ENCODE results near the gene TSACC.

The TSACC gene

GRCh38 chr1:156338180-156338976, at the start of gene TSACC, which contains the start of gene CCT3:
Gene TSACC (plus strand): TSS chr1:156338526. CDS start chr1:156339758, 1,232 bp downstream.
Gene CCT3 (minus strand): TSS chr1:156338292. CDS start chr1:156338184, 108 bp downstream.
- H3K36me3 Mint-ChIP-seq (ENCODE audit: low read depth): peaks cover 27% of the 10 kb centered on the region
- H3K9me3 Mint-ChIP-seq: no peaks in the 10 kb centered on the region
- peak within 1 kb of the TSS; percentile 96 for H3K27ac Mint-ChIP-seq
- DNase-seq: peak; percentile 99
- H3K4me3 Mint-ChIP-seq: peak within 1 kb of the TSS; percentile 100
- no peaks in the 10 kb centered on the region for H3K27me3 Mint-ChIP-seq (ENCODE audit: low read depth, poor library complexity)
- H3K4me1 Mint-ChIP-seq: peaks cover 30% of the 10 kb centered on the region
- TF ChIP-seq, protein P1, sequence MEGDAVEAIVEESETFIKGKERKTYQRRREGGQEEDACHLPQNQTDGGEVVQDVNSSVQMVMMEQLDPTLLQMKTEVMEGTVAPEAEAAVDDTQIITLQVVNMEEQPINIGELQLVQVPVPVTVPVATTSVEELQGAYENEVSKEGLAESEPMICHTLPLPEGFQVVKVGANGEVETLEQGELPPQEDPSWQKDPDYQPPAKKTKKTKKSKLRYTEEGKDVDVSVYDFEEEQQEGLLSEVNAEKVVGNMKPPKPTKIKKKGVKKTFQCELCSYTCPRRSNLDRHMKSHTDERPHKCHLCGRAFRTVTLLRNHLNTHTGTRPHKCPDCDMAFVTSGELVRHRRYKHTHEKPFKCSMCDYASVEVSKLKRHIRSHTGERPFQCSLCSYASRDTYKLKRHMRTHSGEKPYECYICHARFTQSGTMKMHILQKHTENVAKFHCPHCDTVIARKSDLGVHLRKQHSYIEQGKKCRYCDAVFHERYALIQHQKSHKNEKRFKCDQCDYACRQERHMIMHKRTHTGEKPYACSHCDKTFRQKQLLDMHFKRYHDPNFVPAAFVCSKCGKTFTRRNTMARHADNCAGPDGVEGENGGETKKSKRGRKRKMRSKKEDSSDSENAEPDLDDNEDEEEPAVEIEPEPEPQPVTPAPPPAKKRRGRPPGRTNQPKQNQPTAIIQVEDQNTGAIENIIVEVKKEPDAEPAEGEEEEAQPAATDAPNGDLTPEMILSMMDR (IDR thresholded peaks at IDR 0.05): no peak

GRCh38 chr1:156289857-156290256, 48.5 kb upstream of the TSACC start:
- H3K27ac Mint-ChIP-seq: no peak overlapping the region
- no peak for DNase-seq
- no peak overlapping the region for H3K4me3 Mint-ChIP-seq
- H3K9me3 Mint-ChIP-seq: no peaks in the 10 kb centered on the region
- H3K4me1 Mint-ChIP-seq: peaks cover 22% of the 10 kb centered on the region
- H3K27me3 Mint-ChIP-seq (ENCODE audit: low read depth, poor library complexity): no peaks in the 10 kb centered on the region
- H3K36me3 Mint-ChIP-seq (ENCODE audit: low read depth): peaks cover 15% of the 10 kb centered on the region
- TF ChIP-seq, protein P1 (IDR thresholded peaks at IDR 0.05): no peak

DNA sequence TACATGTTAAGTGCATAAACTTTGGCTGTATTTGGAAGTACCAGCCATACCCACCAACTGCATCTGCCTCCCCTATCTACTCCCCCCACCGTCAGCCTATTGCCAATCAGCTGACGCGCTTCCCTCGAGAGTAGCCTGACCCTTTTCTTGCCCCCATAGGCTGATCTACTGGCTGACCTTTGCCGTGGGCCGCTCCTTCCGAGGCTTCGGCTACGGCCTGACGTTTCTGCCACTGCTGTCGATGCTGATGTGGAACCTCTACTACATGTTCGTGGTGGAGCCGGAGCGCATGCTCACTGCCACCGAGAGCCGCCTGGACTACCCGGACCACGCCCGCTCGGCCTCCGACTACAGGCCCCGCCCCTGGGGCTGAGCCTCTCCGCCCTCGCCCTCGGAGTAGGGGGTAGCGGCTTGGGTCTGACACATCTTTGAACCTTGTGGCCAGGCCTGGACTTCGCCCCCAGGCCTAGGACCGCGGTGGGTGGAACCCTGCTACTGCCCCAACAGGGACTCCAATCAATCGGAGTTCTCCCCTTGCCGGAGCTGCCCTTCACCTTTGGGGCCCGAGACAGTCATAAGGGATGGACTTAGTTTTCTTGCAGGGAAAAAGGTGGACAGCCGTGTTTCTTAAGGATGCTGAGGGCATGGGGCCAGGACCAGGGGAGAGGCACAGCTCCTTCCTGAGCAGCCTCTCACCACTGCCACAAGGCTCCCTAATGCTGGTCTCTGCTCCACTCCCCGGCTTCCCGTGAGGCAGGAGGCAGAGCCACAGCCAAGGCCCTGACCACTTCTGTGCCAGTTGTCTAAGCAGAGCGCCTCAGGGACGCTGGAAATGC, 46.9 kb upstream of the TSACC start:
- H3K36me3 Mint-ChIP-seq (ENCODE audit: low read depth): peaks cover 15% of the 10 kb centered on the region
- H3K27ac Mint-ChIP-seq: peak overlapping the region; percentile 97
- peak overlapping the region; percentile 87 for H3K4me3 Mint-ChIP-seq
- peaks cover 28% of the 10 kb centered on the region for H3K4me1 Mint-ChIP-seq
- DNase-seq: peak; percentile 93
- H3K27me3 Mint-ChIP-seq (ENCODE audit: low read depth, poor library complexity): no peaks in the 10 kb centered on the region
- TF ChIP-seq, protein P1 (IDR thresholded peaks at IDR 0.05): no peak
- no peaks in the 10 kb centered on the region for H3K9me3 Mint-ChIP-seq

- Mint-ChIP-seq H3K36me3 (ENCODE audit: low read depth) (peaks cover 15% of the 10 kb centered on the region), H3K27me3 (ENCODE audit: low read depth, poor library complexity) (peaks cover 2% of the 10 kb centered on the region), H3K4me3 (no peak overlapping the region), H3K9me3 (no peaks in the 10 kb centered on the region), H3K27ac (peak overlapping the region; percentile 95), H3K4me1 (peaks cover 28% of the 10 kb centered on the region)
- no peak for DNase-seq
- TF ChIP-seq, protein P1 (IDR thresholded peaks at IDR 0.05): no peak
Observed at GRCh38 chr1:156293098-156293434, 45.3 kb upstream of the TSACC start.

DNA sequence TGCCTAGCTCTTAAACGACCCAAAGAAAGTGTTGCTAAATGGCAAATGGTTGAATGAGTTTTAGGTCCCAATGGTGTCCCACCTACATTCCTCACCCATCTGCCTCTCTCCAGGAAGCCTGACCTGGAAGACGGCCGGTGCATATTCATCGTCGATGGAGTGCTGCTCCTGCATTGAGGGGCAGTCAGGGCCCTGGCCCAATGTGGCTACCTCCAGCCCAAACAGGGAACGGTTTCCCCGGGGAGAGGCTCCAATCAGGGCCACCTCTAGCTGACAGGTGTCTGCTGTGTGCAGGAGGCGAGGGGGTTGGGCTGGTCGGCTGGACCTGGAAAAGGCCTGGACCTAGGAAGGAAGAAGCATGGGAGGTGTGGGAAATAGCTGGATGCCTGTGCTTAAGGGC, 44.4 kb upstream of the TSACC start:
- peaks cover 10% of the 10 kb centered on the region for H3K36me3 Mint-ChIP-seq (ENCODE audit: low read depth)
- TF ChIP-seq, protein P1 (IDR thresholded peaks at IDR 0.05): no peak
- no peak overlapping the region for H3K27ac Mint-ChIP-seq
- H3K4me3 Mint-ChIP-seq: no peak overlapping the region
- H3K27me3 Mint-ChIP-seq (ENCODE audit: low read depth, poor library complexity): peaks cover 9% of the 10 kb centered on the region
- peaks cover 28% of the 10 kb centered on the region for H3K4me1 Mint-ChIP-seq
- no peaks in the 10 kb centered on the region for H3K9me3 Mint-ChIP-seq
- no peak for DNase-seq
